CD8-positive, alpha-beta memory T cell (primary cell): ENCODE measurements around the gene SCLY. TPM values are rescaled to one million over a fixed set of nuclear protein-coding genes. Genes with fewer than 3 reads are reported as not detected.

Experiments used
- CTCF ChIA-PET: fragments of 350-600 bp; sonication (Branson Sonifier 250); formaldehyde crosslinking; loops from one replicate; lab custom pipeline; 2021; ENCODE audit warnings: antibody characterized with exemption; lab: Charles Lee
- POLR2A ChIA-PET: fragments of 350-600 bp; sonication (Branson Sonifier 250); formaldehyde crosslinking; loops from one replicate; lab custom pipeline; 2021; ENCODE audit warnings: antibody characterized with exemption; lab: Charles Lee
- DNase-seq, 5 donors: peaks; one replicate each; pipeline versions ENCODE4 v3.0.0 to v3.0.0-alpha.2; 2020 to 2022; ENCODE audit warnings: mixed read lengths in 1 of 5
- H3K27ac ChIP-seq: one replicate; pipeline ENCODE4 v1.7.0; 2013; ENCODE audit warnings: low read depth, mild to moderate bottlenecking, low read length, moderate library complexity
- H3K27me3 ChIP-seq: 2 replicates; pipeline ENCODE4 v1.7.0; 2013; ENCODE audit warnings: low read length, mild to moderate bottlenecking; ENCODE audit not compliant: insufficient read depth, poor library complexity, severe bottlenecking
- H3K36me3 ChIP-seq: 2 replicates; pipeline ENCODE4 v1.7.0; 2013; ENCODE audit warnings: mild to moderate bottlenecking, low read length, moderate library complexity; ENCODE audit not compliant: insufficient read depth
- H3K4me1 ChIP-seq: 2 replicates; pipeline ENCODE4 v1.7.0; 2013; ENCODE audit warnings: mild to moderate bottlenecking, low read length, moderate library complexity; ENCODE audit not compliant: insufficient read depth
- H3K4me3 ChIP-seq: 2 replicates; pipeline ENCODE4 v1.7.0; 2013; ENCODE audit warnings: mild to moderate bottlenecking, low read length
- H3K9me3 ChIP-seq: 2 replicates; pipeline ENCODE4 v1.7.0; 2013; ENCODE audit warnings: mild to moderate bottlenecking, low read length
- H3K27ac Mint-ChIP-seq, 8 donors: one replicate each; pipeline ENCODE4 v1.8.0; 2020 to 2021; ENCODE audit warnings: mixed read lengths in 8 of 8, mild to moderate bottlenecking in 6 of 8, inconsistent platforms in 3 of 8, moderate library complexity in 3 of 8
- H3K27me3 Mint-ChIP-seq, 2 donors: one replicate each; pipeline ENCODE4 v1.8.0; 2020 to 2021; ENCODE audit warnings: mixed read lengths in 2 of 2, mild to moderate bottlenecking in 1 of 2, moderate library complexity in 1 of 2
- H3K36me3 Mint-ChIP-seq, 3 donors: one replicate each; pipeline ENCODE4 v1.8.0; 2020 to 2021; ENCODE audit warnings: mixed read lengths in 3 of 3, inconsistent platforms in 1 of 3, mild to moderate bottlenecking in 1 of 3
- H3K4me1 Mint-ChIP-seq, 3 donors: one replicate each; pipeline ENCODE4 v1.8.0; 2020 to 2021; ENCODE audit warnings: mixed read lengths in 3 of 3, inconsistent platforms in 1 of 3, mild to moderate bottlenecking in 1 of 3
- H3K4me3 Mint-ChIP-seq, 7 donors: one replicate each; pipeline ENCODE4 v1.8.0; 2020 to 2021; ENCODE audit warnings: mixed read lengths in 7 of 7, mild to moderate bottlenecking in 6 of 7, moderate library complexity in 4 of 7, inconsistent platforms in 2 of 7
- H3K9me3 Mint-ChIP-seq, 5 donors: one replicate each; pipeline ENCODE4 v1.8.0; 2020 to 2022; ENCODE audit warnings: mixed read lengths in 5 of 5, mild to moderate bottlenecking in 3 of 5, moderate library complexity in 2 of 5, inconsistent platforms in 1 of 5
- polyA plus RNA-seq: library from polyadenylated mRNA; unstranded; fragments of 300-500 nt; fragmentation: Illumina TruSeq; gene quantifications from one replicate; pipeline ENCODE4 v1.2.3, GENCODE V29; 2021
- total RNA-seq, 2 experiments: library from RNA; stranded (reverse); gene quantifications; one replicate each; pipeline ENCODE4 v1.2.3, GENCODE V29; 2021

The SCLY gene
- total and polyA plus RNA-seq, 3 experiments from 2014 or later, result 16.1 to 70.5 (median 64.8) TPM

DNA sequence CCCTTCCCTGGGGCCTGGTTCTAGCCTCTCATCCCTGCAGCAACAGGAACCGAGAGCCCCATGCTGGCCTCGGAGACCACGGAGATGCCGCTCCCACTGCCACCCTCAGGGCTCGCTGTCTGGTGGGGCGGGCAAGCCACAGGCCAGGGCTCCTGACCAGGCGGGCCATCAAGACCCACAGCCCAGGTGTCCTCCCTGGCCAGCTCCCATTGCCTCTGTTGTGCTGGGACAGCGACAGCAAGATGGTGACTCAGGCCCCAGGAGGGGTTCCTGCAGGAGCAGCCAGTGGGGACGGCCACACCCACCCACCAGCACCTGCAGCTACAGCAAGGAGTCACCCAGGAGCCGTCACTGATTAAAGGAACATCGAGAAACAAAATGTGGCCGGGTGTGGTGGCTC is 85.0 kb downstream of the SCLY start:
- Histone ChIP-seq H3K27ac (no peak overlapping the region), H3K36me3 (no peaks in the 10 kb centered on the region), H3K27me3 (no peaks in the 10 kb centered on the region), H3K4me1 (peaks cover 5% of the 10 kb centered on the region), H3K4me3 (no peak overlapping the region), H3K9me3 (no peaks in the 10 kb centered on the region)
- H3K4me3 Mint-ChIP-seq, result no peak overlapping the region
- peaks cover 4 to 7% (median 6%) of the 10 kb centered on the region in 3 donors for H3K4me1 Mint-ChIP-seq
- H3K27me3 Mint-ChIP-seq, result no peaks in the 10 kb centered on the region
- no peak overlapping the region for H3K27ac Mint-ChIP-seq
- no peaks in the 10 kb centered on the region for H3K36me3 Mint-ChIP-seq
- POLR2A ChIA-PET, result no interaction called here
- DNase-seq, result no peak
- CTCF ChIA-PET, result no interaction called here
- H3K9me3 Mint-ChIP-seq, result no peaks in the 10 kb centered on the region

DNA sequence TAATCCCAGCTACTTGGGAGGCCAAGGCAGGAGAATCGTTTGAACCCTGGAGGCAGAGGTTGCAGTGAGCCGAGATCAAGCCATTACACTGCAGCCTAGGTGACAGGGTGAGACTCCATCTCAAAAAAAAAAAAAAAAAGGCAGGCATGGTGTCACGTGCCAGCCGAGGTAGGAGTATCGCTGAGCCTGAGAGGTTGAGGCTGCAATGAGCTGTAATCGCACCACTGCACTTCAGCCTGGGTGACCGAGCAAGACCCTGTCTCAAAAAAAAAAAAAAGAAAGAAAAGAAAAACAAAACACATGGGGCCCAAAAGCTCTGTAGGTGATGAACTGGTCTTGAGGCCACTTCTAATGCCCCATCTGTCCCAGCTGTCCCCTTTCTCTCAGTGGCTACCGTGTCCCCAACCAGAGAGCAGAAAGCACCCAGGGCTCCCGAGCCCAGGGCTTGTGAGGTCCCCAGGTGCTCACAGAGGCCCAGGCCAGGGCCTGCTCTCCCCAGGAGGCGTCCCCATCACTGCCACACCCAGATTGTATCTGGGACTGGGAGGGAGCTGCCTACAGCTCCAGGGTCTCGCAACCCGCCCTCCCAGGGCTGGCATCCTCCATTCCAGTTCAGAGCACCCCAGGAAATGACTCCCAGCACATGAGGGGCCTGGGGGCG is 86.2 kb downstream of the SCLY start:
- ChIA-PET CTCF (no interaction called here), POLR2A (interaction anchor here (0.7 kb wide), 1 partner anchor 209 kb away, joined by 3 read pairs; no protein-coding TSS in a partner anchor)
- no peaks in the 10 kb centered on the region for H3K36me3 ChIP-seq
- no peak for DNase-seq
- H3K4me3 ChIP-seq, result no peak overlapping the region
- no peaks in the 10 kb centered on the region for H3K27me3 ChIP-seq
- no peaks in the 10 kb centered on the region for H3K36me3 Mint-ChIP-seq
- H3K27me3 Mint-ChIP-seq, result no peaks in the 10 kb centered on the region
- no peak overlapping the region for H3K27ac Mint-ChIP-seq
- peaks cover 0 to under 1% (median under 1%) of the 10 kb centered on the region in 3 donors for H3K4me1 Mint-ChIP-seq
- H3K4me1 ChIP-seq, result no peaks in the 10 kb centered on the region
- no peaks in the 10 kb centered on the region for H3K9me3 ChIP-seq
- no peak overlapping the region for H3K27ac ChIP-seq
- no peak overlapping the region for H3K4me3 Mint-ChIP-seq
- no peaks in the 10 kb centered on the region for H3K9me3 Mint-ChIP-seq

- Mint-ChIP-seq H3K9me3 (peaks cover 0 to under 1% (median 0%) of the 10 kb centered on the region in 5 donors), H3K4me1 (no peaks in the 10 kb centered on the region), H3K36me3 (no peaks in the 10 kb centered on the region), H3K27ac (no peak overlapping the region), H3K4me3 (no peak overlapping the region), H3K27me3 (no peaks in the 10 kb centered on the region)
- no peak overlapping the region for H3K27ac ChIP-seq
- no peaks in the 10 kb centered on the region for H3K36me3 ChIP-seq
- ChIA-PET POLR2A (no interaction called here), CTCF (no interaction called here)
- no peak for DNase-seq
- H3K4me1 ChIP-seq, result no peaks in the 10 kb centered on the region
- no peaks in the 10 kb centered on the region for H3K9me3 ChIP-seq
- no peak overlapping the region for H3K4me3 ChIP-seq
- no peaks in the 10 kb centered on the region for H3K27me3 ChIP-seq
Observed at GRCh38 chr2:238148981-238149380, 88.2 kb downstream of the SCLY start.

Other genes with a start within 250 kb of the SCLY start
- gene RAMP1, start 201.4 kb upstream of the SCLY start, total RNA-seq, result under 1 TPM; 0.60 to 0.63 TPM
- gene RAMP1, start 201.4 kb upstream of the SCLY start, polyA plus RNA-seq, result 0.59 TPM
- gene UBE2F, start 94.0 kb upstream of the SCLY start, total RNA-seq, result 10 to 100 TPM; 65.8 to 68.8 TPM
- gene UBE2F, start 94.0 kb upstream of the SCLY start, polyA plus RNA-seq, result 70.7 TPM
- not detected for gene ESPNL, start 39.3 kb downstream of the SCLY start, total RNA-seq
- not detected for gene ESPNL, start 39.3 kb downstream of the SCLY start, polyA plus RNA-seq
- not detected for gene KLHL30, start 77.7 kb downstream of the SCLY start, total RNA-seq
- not detected for gene KLHL30, start 77.7 kb downstream of the SCLY start, polyA plus RNA-seq
- gene ERFE, start 98.0 kb downstream of the SCLY start, total RNA-seq, result under 1 TPM in 1 of 2 experiments, not detected in 1; 0.24 TPM
- not detected for gene ERFE, start 98.0 kb downstream of the SCLY start, polyA plus RNA-seq
- 10 to 100 TPM; 61.9 to 66.2 TPM for gene ILKAP, start 142.7 kb downstream of the SCLY start, total RNA-seq
- gene ILKAP, start 142.7 kb downstream of the SCLY start, polyA plus RNA-seq, result 39.7 TPM
- gene HES6, start 179.0 kb downstream of the SCLY start, total RNA-seq, result 1 to 10 TPM; 4.7 to 5.1 TPM
- 2.2 TPM for gene HES6, start 179.0 kb downstream of the SCLY start, polyA plus RNA-seq
- 10 to 100 TPM; 12.9 to 14.2 TPM for gene PER2, start 227.6 kb downstream of the SCLY start, total RNA-seq
- 4.3 TPM for gene PER2, start 227.6 kb downstream of the SCLY start, polyA plus RNA-seq